Measurements from ENCODE around the gene CALML4.
"Not testable (repeated sequence)": the region's sequence is repeated elsewhere in the genome, so short reads cannot be mapped to it uniquely, and the experiment has no call there.

Gene CALML4, protein sequence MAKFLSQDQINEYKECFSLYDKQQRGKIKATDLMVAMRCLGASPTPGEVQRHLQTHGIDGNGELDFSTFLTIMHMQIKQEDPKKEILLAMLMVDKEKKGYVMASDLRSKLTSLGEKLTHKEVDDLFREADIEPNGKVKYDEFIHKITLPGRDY

DNA sequence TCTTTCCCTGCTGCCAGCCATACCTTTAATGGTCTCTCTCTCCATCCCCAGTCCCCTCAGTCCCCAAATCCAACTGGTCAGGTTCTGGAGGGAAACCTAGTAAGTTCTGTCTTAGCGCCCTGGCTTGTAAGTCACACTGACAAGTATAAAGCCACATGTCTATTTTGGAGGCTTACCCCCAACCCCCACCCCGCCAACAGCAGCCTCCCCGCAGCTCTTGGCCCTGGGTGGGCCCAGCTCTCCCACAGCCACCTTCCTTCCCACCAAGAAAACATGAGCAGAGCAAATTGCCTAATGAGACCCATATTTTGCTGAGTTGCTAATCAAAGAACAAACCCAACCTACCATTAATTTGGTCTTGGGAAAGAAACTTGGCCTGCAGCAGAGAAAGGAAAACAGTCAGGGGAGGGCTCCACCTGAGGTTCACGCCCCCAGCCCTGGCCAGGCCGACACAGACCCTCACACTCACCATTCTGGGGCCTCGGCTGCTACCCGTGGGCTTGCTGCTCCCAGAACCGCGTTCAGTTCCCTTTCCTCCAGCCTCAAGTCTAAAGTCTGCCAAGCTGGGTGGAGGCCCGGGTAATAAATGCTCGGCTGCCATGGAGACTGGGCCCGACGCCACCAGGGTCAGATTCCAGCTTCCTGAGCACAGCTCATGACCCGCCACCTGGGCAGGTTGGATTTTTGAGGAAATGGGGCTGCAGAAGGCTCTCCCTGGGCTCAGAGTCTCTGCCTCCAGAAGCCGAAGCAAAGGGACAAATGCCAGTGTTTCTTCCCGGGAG is at the start of gene CALML4:
Gene CALML4, minus strand, starts transcription at position 557 of the 782 bp plus-strand sequence. Its CDS starts 85 bp downstream, at position 472.
- no peak for DNase-seq (ENCODE audit: low read depth, low spot score)

DNA sequence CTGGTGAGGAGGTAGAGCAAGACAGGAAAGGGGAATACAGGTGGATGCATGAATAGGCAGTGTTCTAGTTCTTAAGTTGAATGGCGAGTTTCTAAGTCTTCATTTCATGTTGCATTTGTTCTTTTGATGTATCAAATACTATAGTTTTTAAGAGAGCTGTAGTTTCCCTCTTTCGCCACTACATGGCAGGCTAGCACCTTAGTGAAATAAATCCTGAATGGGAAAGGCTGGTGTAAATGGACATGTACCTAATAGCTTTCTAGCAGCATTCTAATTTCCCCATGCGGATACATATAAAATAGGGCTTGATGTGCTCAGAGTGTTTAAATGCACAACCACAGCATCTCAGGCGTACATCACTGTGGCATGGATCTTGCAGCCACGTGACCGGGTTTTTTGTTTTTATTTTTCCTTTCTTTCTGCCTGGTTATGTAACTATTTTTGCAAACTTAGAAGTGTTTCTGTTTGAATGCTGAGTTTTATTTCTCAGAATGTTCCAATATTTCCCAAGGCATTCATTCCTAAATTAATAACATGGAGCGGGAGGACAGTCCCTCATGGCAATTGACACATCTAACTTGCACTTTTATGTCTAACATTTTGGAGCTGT is 47.9 kb upstream of the CALML4 start:
- no peak for DNase-seq (ENCODE audit: low read depth, low spot score)

DNA sequence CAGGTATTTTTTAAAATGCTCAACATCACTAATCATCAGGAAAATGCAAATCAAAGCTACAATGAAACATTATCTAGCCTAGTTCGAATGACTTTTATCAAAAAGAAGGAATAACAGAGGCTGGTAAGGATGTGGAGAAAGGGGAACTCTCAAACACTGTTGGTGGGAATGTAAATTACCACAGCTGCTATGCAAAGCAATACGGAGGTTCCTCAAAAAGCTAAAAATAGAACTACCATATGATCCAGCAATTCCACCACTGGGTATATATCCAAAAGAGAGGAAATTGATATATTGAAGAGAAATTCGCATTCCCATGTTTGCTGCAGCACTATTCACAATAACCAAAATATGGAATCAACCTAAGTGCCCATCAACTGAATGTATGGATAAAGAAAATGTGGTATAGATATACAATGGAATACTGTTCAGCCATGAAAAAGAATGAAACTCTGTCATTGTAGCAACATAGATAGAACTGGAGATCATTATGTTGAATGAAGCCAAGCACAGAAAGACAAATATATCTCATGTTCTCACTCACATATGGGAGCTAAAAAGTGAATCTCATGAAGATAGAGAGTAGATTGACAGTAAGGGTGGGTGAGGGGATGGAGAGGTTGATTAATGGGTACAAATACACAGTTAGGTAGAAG is 44.1 kb upstream of the CALML4 start:
- DNase-seq (ENCODE audit: low read depth, low spot score): no peak

DNA sequence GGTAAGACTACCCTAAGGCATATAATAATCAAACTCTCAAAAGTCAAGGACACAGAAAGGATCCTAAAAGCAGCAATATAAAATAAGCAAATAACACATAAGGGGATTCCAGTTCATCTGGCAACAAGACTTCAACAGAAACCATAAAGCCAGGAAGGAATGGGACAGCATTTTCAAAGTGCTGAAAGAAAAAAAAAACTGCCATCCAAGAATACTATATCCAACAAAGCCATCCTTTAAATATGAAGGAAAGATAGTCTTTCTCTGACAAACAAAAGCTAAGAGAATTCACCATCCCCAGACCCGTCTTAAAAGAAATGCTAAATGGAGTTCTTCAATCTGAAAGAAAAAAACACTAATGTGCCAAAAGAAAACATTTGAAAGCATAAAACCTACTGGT is 39.1 kb upstream of the CALML4 start:
- DNase-seq (ENCODE audit: low read depth, low spot score): no peak

DNA sequence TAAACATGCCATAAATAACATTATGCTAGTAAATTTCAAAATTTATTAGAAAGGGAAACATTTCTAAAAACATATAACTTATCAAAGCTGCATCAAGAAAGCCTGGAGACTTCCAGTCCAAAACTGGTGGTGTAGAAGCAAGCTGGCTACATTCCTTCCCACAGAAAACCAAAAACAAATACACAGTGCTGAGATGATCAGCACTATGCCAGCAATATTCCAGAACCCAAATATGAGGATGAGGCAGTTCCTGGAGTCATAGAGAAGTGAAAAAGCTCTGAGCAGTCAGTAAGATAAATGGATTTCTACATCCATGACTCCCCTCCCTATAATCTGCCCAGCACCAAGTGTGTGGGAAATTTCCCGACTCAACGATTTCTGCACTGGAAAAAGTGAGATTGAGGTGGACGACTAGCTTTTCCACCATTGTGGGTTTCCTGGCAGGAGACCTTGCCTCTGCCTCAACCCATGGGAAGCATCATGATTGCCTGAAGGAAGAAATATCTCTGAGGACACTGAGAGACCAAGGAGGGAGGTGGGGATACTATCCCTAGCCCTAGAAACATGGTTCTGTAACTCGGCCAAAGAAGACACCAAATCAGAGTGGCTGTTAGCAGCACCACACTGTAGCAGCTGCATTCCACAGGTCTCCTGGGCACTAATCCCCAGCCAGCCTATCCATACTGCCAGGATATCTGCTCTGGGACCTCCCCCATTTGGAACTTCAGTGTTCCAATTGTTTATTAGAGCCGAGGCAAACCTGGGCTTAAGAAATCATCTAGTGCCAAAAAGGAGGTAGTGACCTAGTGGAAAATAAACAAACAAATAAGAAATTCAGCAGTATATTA is 36.2 kb upstream of the CALML4 start:
- DNase-seq (ENCODE audit: low read depth, low spot score): no peak

DNA sequence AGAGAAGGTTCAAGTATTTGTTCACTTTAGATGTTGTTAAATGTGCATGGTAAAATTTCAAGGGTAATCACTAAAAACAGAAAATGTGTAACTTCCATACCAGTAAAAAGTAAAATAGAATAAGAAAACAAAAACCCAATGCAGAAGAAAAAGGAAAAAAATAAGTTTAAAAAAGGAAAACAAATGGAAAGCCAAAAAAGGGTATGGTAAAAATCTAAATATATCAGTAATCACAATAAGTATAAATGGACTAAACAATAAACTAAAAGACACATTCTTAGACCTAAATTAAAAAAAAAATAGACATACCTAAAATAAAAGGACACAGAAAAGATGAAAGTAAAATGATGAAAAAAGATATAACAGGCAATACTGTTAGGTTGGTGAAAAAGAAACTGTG is 33.9 kb upstream of the CALML4 start:
- DNase-seq (ENCODE audit: low read depth, low spot score): no peak

DNA sequence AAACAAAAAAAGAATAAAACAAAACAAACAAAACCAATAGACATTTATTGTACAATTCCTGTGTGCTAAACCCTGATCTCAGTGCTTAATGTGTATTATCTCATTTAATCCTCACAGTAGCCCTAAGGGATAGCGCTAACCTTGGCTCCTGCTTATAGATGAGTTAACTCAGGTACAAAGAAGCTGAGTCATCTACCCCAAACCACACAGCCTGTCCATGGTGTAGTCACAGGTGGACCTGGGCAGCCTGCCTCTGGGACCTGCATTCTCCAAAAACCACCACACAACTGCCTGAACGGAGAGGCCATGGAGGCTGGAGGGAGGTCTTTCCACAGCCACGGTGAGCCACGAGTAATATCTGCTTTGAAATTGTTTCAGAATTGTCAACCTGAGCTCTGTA is 29.9 kb upstream of the CALML4 start:
- no peak for DNase-seq (ENCODE audit: low read depth, low spot score)

DNA sequence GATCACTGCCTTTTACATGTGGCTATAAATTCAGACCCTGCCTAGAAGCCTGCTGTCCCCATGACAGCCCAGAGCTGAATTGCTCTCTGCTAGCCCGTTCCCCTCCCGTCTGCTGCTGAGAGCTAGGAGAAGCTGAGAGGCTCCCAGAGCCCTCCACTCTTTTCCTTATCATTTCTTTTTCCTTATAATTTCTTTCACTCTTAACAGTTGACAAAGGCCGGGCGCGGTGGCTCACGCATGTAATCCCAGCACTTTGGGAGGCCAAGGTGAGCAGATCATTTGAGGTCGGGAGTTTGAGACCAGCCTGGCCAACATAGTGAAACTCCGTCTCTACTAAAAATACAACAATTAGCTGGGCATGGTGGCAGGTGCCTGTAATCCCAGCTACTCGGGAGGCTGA is 29.4 kb upstream of the CALML4 start:
- DNase-seq (ENCODE audit: low read depth, low spot score): not testable (repeated sequence)

DNA sequence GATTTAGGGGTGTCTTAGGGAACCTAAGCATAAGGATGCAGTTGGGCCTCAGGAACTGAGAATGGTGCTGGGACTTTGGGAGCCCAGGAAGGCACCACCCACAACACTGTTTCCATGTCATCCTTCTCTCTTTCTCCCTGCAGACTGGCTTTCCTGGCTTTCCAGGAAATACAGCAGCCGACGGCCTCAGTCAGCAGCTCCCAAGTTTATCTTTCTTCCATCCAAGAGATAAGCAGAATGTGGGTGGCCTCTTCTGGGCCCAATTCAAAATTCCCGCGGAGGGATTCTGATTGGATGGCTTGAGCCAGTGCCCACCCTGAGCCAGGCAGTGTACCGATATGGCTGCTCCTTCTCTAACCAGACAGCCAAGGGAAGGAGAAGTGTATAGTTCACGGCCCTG is 28.9 kb upstream of the CALML4 start:
- no peak for DNase-seq (ENCODE audit: low read depth, low spot score)

DNA sequence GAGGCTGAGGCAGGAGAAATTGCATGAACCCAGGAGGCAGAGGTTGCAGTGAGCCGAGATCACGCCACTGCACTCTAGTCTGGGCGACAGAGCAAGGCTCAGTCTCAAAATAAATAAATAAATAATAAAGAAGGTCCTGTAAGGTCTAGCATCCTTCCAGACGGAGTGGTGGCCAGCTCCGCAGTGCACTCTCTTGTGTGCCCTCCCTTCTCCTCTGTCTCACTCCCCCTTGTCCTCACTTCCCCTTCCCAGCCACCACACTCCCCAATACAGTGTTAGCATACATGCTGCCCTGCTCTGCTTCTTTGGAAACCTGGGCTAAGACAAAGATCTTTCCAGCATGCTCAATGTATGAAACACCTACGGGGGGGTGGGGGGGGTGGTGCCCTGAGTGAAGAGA is 27.8 kb upstream of the CALML4 start:
- no peak for DNase-seq (ENCODE audit: low read depth, low spot score)

DNA sequence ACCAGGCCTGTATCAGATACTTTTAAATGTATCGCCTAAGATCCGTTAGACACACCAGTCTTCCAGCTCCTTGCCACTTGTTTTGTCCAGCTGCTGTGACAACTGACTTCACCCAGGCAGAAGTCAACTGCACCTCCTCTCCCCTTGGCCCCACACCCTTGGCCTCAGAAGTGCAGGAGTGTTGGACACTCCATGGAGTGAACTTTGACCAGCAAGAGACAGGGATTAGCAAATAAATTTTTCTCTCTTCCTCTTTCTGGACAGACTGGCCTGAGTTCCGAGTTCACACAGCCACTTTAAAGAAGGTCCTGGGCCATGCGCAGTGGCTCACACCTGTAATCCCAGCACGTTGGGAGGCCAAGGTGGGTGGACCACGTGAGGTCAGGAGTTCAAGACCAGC is 27.3 kb upstream of the CALML4 start:
- DNase-seq (ENCODE audit: low read depth, low spot score): no peak

DNA sequence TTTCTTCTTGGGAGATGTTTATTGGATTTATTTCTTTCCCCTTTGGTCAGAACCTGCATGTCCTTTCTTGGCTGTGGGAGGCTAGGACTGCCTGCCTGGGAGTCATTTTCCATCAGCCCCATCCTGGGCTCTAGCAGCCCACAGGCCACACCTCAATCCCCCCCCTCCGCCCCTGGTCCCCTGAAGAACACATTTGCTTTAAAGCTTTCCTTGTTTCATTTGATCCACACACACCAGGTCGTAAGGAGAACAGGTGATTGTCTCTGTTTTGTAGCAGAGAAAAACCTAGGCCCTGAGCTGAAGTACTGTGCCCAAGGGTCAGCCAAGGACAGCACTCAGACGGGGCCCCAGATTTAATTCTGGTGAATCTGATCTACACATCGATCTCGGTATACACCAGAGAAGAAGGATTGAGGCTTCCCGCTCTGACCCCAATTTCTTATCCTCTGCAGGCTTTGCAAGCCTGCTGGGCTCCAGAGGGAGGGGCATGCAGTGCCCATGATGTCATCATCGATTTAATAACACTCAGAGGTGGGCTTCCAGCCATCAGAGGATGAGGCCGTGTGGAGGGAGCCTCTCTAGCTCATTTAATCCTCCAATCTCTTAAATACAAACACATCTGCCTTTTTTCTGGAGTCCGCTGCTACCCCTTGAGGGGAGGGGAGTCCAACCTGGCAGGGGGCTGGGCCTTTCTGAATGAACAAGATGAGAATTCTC is 26.1 kb upstream of the CALML4 start:
- no peak for DNase-seq (ENCODE audit: low read depth, low spot score)

DNA sequence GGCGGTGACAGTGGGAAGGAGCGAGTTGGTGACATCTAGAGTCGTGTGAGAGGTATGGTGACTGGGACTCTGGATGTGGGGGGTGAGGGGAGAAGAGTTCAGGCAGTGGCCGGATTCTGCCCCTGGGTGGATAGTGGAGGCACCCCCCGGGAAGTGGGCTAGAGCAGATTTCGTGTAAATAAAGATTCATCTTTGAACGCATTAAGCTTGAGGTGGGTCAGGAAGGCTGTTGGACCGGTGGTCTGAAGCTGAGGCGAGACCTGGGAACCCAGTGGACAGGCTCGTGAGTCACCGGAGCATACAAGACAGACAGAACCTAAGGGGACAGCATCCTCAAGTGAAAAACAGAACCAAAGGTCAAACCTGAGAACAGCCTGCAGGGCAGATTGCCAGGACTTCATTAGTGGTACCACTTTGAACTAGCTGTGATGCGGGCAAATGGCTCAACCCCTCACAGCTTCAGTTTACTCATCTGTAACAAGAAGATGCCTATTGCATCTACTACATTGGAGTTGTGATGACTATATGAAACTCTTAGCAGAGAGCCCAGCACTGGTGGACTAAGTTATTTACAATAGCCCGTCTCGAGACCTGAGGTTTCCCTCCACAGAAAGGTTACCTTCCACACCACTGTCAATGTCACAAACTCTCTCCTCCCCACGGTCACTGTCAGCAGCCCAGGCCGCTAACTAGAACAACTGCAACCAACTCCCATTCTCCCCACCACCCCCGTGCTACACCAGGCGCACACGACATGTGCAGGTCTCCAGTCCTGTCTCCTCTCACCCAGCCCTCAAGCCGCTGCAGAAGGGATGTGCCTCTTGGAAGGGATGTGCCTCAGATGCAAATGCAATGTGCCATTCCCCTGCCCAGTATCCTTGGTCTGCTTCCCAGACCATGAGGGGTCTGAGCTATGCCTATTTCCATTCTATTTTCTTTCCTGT is 25.3 kb upstream of the CALML4 start:
- no peak for DNase-seq (ENCODE audit: low read depth, low spot score)

DNA sequence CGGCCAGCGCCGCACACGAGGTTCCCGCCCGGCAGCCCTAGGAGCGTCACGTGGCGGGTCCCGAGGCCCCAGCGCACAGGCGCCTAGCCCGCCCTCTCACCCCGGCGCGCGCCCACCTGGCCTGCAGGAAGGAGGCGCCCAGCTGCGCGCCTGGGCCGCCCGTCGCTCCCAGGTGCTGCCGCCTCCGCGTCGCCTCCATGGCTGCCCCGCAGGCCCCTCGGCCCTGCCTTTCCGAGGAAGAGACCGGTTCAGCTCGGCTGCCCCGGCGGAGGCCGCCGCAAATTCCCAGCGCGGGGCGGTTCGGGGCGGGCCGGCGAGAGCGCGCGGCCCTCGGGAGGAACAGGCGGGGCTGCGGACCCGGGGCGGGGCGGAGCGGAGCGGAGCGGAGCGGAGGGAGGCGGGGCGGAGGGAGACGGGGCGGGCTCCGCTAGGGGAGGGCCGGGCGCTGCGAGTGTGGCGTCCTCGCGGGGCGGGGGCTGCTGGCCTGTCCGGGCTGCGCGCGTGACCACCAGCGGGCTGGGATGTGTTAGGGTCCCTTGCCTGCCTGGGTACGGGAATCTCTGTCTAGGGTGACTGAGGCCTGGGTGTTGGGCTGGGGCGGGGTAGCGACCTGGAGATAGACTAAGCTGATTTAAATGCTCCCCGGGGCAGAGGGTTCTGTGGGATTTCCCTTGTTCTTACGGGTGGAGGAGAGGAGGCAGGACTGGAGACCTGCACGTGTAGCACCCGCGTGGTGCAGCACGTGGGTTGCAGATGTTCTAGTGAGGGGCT is 24.4 kb upstream of the CALML4 start, which contains the start of gene CLN6:
Gene CLN6, minus strand, starts transcription at position 343 of the 771 bp plus-strand sequence. Its CDS starts 144 bp downstream, at position 199.
- no peak for DNase-seq (ENCODE audit: low read depth, low spot score)

DNA sequence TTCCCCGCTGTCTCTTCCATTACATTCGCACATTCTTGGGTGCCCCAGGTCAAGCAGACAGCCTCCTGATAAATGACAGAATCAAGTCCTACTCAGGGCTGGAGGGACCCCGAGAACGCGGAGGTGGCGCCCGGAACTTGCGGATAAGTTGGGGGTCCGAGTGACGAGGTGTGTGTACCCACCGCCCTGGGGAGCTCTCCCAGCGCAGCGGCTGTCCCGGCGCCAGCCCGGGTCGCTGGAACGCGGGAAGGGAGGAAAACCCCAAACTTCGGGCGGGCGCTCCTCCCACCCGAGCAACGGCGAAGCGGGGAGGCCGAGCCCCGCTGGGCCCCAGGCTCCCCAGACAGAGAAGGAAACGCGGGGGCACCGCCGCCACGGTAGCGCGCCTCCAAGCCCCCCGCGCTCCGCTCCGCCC is 23.8 kb upstream of the CALML4 start:
- no peak for DNase-seq (ENCODE audit: low read depth, low spot score)

DNA sequence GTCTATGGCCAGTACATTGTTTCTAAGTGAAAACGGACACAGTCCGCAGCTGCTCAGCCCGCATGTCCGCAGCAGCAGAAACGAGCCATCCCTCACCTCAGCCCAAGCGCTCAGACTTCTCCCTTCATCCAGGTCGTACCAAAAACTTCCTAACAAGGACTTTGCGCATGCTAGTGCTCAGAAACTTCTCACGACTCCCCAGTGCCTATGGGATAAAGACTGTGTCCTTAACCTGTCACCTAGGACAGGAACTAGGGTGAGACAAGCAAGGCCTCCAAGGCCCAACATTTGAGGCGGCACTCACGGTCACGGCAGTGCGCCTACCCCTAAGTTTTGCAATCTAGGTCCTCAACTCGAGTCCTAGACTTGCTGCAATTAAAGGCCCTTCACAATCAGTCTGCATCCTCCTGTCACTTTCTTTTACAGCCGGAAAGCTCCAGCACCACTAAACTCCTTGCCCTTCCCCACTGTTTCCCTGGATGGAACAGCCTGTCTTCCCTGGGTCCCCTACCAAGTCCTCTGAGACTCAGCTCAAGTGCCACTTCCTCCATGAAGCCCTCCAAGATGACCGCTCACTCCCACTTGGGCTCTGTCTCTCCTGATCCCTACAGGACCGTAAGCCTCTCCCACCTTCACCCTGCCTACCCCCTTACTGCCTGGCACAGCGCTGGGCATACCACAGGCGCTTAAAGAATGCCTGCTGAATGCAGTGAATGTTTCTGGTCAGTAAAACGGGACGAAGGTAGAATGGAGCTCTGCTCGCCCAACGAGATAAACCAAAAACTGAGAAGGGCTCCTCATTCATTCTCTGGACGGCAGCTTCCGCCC is 23.2 kb upstream of the CALML4 start:
- DNase-seq (ENCODE audit: low read depth, low spot score): no peak

DNA sequence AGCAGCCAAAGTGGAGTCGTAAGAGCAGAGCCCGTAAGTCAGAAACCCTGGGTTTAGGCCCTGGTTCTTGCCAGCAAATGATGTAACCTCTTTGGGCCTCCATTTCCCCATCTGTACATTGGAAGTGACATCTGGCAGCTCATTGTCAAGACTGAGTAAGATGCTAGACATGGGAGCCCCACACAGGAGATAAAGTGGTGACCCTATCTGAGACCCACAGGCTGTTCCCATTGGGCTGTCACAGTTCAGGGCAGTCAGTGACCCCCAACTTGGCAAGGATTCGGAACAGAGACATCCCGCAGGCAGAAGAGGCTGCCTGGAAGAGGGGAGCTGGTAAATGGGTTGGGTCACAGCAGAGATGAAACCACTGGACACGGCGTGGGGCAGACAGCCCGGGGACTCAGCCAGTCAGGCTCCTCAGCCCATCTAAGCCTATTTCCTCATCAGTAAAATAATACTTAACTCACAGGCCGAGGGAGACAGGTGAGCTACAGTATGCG is 22.6 kb upstream of the CALML4 start:
- no peak for DNase-seq (ENCODE audit: low read depth, low spot score)

DNA sequence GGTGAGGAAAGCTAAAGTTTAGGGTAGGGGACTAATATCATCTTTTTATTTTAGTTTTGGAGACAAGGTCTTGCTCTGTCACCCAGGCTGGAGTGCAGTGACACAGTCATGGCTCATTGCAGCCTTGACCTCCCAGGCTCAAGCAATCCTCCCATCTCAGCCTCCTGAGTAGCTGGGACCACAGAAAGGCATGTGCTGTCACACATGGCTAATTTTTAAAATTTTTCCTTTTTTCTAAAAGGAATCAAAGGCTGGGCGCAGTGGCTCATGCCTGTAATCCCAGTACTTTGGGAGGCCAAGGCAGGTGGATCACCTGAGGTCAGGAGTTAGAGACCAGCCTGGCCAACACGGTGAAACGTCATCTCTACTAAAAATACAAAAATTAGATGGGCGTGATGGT is 20.3 kb upstream of the CALML4 start:
- not testable (repeated sequence) for DNase-seq (ENCODE audit: low read depth, low spot score)
